Stomach (tissue), 9 donors: ENCODE data around the gene PPDPF. TPM values are rescaled to one million over a fixed set of nuclear protein-coding genes. Genes with fewer than 3 reads are reported as not detected.

ENCODE experiments used
- DNase-seq, 2 donors: peaks; one replicate each; pipeline versions ENCODE4 v3.0.0 to v3.0.0-alpha.2; 2013 to 2019
- H3K27ac ChIP-seq, 5 donors: fragments of 200-600 bp in 4 of 5; sonication (generic) in 4 of 5; one replicate each; pipeline ENCODE4 v1.5.1; 2013 to 2019; ENCODE audit warnings: mild to moderate bottlenecking in 1 of 5, moderate library complexity in 1 of 5
- H3K27me3 ChIP-seq, 3 donors: fragments of 200-600 bp; sonication (generic); one replicate each; pipeline ENCODE4 v1.5.1; 2017 to 2019; ENCODE audit warnings: mixed run types in 1 of 3
- H3K36me3 ChIP-seq, 4 donors: fragments of 200-600 bp; sonication (generic); 1 replicate in 3 of 4; 2 replicates in 1 of 4; pipeline ENCODE4 v1.5.1; 2016 to 2019
- H3K4me1 ChIP-seq, 4 donors: fragments of 200-600 bp; sonication (generic); one replicate each; pipeline ENCODE4 v1.5.1; 2016 to 2019
- H3K4me3 ChIP-seq, 4 donors: fragments of 200-600 bp; sonication (generic) in 3 of 4; one replicate each; pipeline ENCODE4 v1.5.1; 2016 to 2019; ENCODE audit warnings: mild to moderate bottlenecking in 1 of 4
- H3K9me3 ChIP-seq, 4 donors: fragments of 200-600 bp; sonication (generic); one replicate each; pipeline ENCODE4 v1.5.1; 2016 to 2019
- EP300 ChIP-seq: sonication (generic); formaldehyde crosslinking; IDR thresholded peaks from one replicate; pipeline ENCODE4 v1.6.1; 2017; ENCODE audit warnings: antibody characterized with exemption
- POLR2A ChIP-seq, 4 donors: fragments of 450-650 bp; IDR thresholded peaks; one replicate each; pipeline ENCODE4 v1.6.1; 2016; ENCODE audit warnings: antibody characterized with exemption in 4 of 4, control low read depth in 2 of 4, mild to moderate bottlenecking in 1 of 4, moderate library complexity in 1 of 4
- POLR2AphosphoS5 ChIP-seq, 3 donors: sonication (generic); formaldehyde crosslinking; IDR thresholded peaks; one replicate each; pipeline ENCODE4 v1.6.1; 2016; ENCODE audit warnings: antibody characterized with exemption in 3 of 3
- WGBS, 5 donors: extraction: QIAGEN DNeasy Blood & Tissue Kit in 3 of 5; methylation state at CpG; one replicate each; pipeline versions ENCODE4 v1.1.5 to v1.1.7; 2013 to 2018; 5-methylcytosine and 5-hydroxymethylcytosine counted together
- intact Hi-C: fragments of 100-400 bp; cut with DNase I; formaldehyde crosslinking; loops from one replicate; pipeline ENCODE4 v1.15.1; 2023; ENCODE audit warnings: low total_unique reads
- polyA plus RNA-seq, 3 donors: library from polyadenylated mRNA; stranded (reverse); fragments of 200-250 nt; gene quantifications; one replicate each; pipeline ENCODE4 v1.2.3, GENCODE V29; 2013
- total RNA-seq, 5 donors: library from RNA; depleted of rRNA; stranded (reverse); fragments of >200 nt; gene quantifications; one replicate each; pipeline versions ENCODE4 v1.1.0 to v1.2.3, GENCODE V29; 2014 to 2016
- TF ChIP-seq, protein P1 (sequence below), 7 experiments: fragments of 450-650 bp in 4 of 7; fragments of 200-600 bp in 3 of 7; sonication (generic) in 3 of 7; IDR thresholded peaks; one replicate each; pipeline ENCODE4 v1.5.1; 2016 to 2019; ENCODE audit warnings: antibody characterized with exemption in 7 of 7, control low read depth in 2 of 7, mild to moderate bottlenecking in 1 of 7
- donor health status: healthy with polysubstance abuse.
- donor health status: Bipolar disorder and iron deficiency.
- donor health status: healthy.

PPDPF gene
- total and polyA plus RNA-seq, 8 donors: 1.8 to 756 (median 195) TPM

DNA sequence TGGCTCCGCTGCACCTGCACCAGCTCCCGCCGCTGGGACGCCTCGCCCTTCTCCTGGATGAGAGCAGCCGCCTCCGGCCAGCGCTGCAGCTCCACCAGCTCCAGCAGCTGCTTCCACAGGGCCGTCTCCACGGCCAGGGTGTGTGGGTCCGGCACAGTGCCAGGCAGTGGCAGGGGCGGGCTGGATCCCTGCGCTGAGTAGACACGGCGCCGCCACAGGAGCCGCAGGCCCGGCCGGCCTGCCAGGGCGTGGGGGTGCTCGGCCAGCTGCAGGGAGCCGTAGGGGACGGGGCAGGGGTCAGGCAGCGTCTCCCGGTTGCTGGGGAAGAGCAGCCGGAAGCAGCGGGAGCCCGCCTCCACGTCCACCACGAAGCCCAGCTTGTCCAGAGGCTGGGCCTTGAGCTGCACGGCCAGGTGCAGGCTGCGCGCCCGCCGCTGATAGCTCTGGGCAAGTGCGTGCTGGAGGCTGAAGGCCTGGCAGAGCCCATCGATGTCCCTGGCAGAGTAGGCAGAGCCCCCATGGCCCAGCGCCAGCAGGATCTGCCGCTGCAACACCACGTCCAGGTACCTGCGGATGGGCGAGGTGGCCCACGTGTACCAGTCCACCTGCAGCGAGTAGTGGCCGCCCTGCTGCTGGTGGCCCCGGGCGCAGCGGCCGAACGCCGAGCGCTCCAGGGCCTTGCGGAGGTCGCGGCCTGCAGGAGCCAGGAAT, 42.8 kb downstream of the PPDPF start:
- Histone ChIP-seq H3K36me3 (peaks cover 64 to 98% (median 97%) of the 10 kb centered on the region in 4 donors), H3K9me3 (no peaks in the 10 kb centered on the region), H3K27ac (no peak overlapping the region), H3K27me3 (no peaks in the 10 kb centered on the region), H3K4me3 (no peak overlapping the region), H3K4me1 (peaks cover 0 to 5% (median 3%) of the 10 kb centered on the region in 4 donors)
- WGBS, 5 donors: 91 to 96% (median 93%) methylated on average over 18 to 55 of the region's 55 CpGs
- intact Hi-C loops: no loop called here
- DNase-seq: no peak
- TF ChIP-seq POLR2A (IDR thresholded peaks at IDR 0.05): no peak
- TF ChIP-seq EP300: no peak
- no peak for TF ChIP-seq POLR2AphosphoS5 (IDR thresholded peaks at IDR 0.05)
- TF ChIP-seq, protein P1, sequence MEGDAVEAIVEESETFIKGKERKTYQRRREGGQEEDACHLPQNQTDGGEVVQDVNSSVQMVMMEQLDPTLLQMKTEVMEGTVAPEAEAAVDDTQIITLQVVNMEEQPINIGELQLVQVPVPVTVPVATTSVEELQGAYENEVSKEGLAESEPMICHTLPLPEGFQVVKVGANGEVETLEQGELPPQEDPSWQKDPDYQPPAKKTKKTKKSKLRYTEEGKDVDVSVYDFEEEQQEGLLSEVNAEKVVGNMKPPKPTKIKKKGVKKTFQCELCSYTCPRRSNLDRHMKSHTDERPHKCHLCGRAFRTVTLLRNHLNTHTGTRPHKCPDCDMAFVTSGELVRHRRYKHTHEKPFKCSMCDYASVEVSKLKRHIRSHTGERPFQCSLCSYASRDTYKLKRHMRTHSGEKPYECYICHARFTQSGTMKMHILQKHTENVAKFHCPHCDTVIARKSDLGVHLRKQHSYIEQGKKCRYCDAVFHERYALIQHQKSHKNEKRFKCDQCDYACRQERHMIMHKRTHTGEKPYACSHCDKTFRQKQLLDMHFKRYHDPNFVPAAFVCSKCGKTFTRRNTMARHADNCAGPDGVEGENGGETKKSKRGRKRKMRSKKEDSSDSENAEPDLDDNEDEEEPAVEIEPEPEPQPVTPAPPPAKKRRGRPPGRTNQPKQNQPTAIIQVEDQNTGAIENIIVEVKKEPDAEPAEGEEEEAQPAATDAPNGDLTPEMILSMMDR (IDR thresholded peaks at IDR 0.05): no peak

GRCh38 chr20:63564036-63564810, 43.7 kb downstream of the PPDPF start:
- intact Hi-C loops: no loop called here
- WGBS, 5 donors: 94 to 96% (median 95%) methylated on average over 27 to 62 of the region's 62 CpGs
- peaks cover 0 to 14% (median 11%) of the 10 kb centered on the region in 4 donors for H3K4me1 ChIP-seq
- H3K36me3 ChIP-seq: peaks cover 56 to 98% (median 93%) of the 10 kb centered on the region in 4 donors
- no peak for DNase-seq
- no peak overlapping the region for H3K27ac ChIP-seq
- no peak overlapping the region for H3K4me3 ChIP-seq
- TF ChIP-seq POLR2AphosphoS5 (IDR thresholded peaks at IDR 0.05) (no peak), POLR2A (IDR thresholded peaks at IDR 0.05) (no peak), EP300 (no peak)
- TF ChIP-seq, protein P1 (IDR thresholded peaks at IDR 0.05): no peak
- no peaks in the 10 kb centered on the region for H3K9me3 ChIP-seq
- no peaks in the 10 kb centered on the region for H3K27me3 ChIP-seq

- Histone ChIP-seq H3K36me3 (peaks cover 52 to 95% (median 87%) of the 10 kb centered on the region in 4 donors), H3K4me3 (no peak overlapping the region), H3K9me3 (no peaks in the 10 kb centered on the region), H3K4me1 (peaks cover 0 to 18% (median 13%) of the 10 kb centered on the region in 4 donors), H3K27me3 (no peaks in the 10 kb centered on the region), H3K27ac (no peak overlapping the region)
- TF ChIP-seq, protein P1 (IDR thresholded peaks at IDR 0.05): no peak
- TF ChIP-seq POLR2A (IDR thresholded peaks at IDR 0.05): no peak
- TF ChIP-seq POLR2AphosphoS5 (IDR thresholded peaks at IDR 0.05): no peak
- TF ChIP-seq EP300: no peak
- intact Hi-C loops: no loop called here
- DNase-seq: no peak
- WGBS, 5 donors: 94 to 97% (median 95%) methylated on average over 45 to 61 of the region's 61 CpGs
Observed at GRCh38 chr20:63565021-63565698, 44.6 kb downstream of the PPDPF start.

DNA sequence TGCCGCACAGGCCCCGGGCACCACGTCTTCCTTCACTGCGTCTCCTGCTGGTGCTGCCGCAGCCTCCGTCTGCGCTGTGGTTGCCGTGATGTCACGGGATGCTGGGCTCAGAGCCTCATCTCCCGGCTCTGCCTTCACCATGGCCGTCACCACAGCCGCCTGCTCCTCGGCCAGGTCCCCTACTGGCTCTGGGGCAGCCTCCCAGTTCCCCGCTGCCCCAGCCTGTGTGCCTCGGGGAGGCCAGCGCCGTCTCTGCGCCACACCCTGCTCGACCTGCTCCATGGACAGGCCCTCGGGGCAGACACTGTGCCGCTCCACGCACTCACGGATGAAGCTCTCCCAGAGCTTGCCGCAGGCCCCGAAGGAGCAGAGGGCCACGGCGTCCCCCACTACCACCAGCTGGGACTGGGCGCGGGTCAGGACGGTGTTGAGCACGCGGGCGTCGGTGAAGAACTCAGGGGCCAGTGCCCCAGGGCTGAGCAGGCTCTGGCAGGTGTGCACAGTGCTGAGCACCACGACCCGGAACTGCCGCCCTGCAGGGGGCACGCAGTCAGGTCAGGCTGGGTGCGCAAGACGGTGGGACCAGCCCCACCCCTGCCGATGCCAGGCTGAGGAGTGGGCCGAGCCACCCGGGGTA, 45.3 kb downstream of the PPDPF start:
- H3K4me1 ChIP-seq: peaks cover 0 to 18% (median 13%) of the 10 kb centered on the region in 4 donors
- H3K36me3 ChIP-seq: peaks cover 45 to 91% (median 83%) of the 10 kb centered on the region in 4 donors
- H3K27ac ChIP-seq: no peak overlapping the region
- WGBS, 5 donors: 93 to 96% (median 94%) methylated on average over 25 to 43 of the region's 43 CpGs
- H3K9me3 ChIP-seq: no peaks in the 10 kb centered on the region
- no peak for TF ChIP-seq POLR2A (IDR thresholded peaks at IDR 0.05)
- no peak for TF ChIP-seq EP300
- TF ChIP-seq, protein P1 (IDR thresholded peaks at IDR 0.05): no peak
- no peak for TF ChIP-seq POLR2AphosphoS5 (IDR thresholded peaks at IDR 0.05)
- H3K27me3 ChIP-seq: no peaks in the 10 kb centered on the region
- intact Hi-C loops: no loop called here
- DNase-seq: no peak
- H3K4me3 ChIP-seq: no peak overlapping the region
